K562 (cell line): ENCODE measurements around the gene PBX2. TPM values are rescaled to one million over a fixed set of nuclear protein-coding genes. Genes with fewer than 3 reads are reported as not detected.

Experiments used
- CCNT2 ChIP-seq: IDR thresholded peaks from 2 replicates; pipeline ENCODE4 v1.6.1; 2011; ENCODE audit warnings: borderline replicate concordance, low read depth, mild to moderate bottlenecking, moderate library complexity, mixed read lengths, low read length; ENCODE audit not compliant: insufficient read length; ENCODE audit errors: extremely low read depth
- EGR1 ChIP-seq: fragments of 450-650 bp; conservative IDR thresholded peaks from 2 replicates; pipeline ENCODE4 v1.6.1; 2017; ENCODE audit warnings: mild to moderate bottlenecking
- ELF4 ChIP-seq: fragments of 450-650 bp; formaldehyde crosslinking; IDR thresholded peaks from 2 replicates; pipeline ENCODE4 v1.4.0; 2022; ENCODE audit warnings: missing genetic modification characterization
- ETV1 ChIP-seq: fragments of 450-650 bp; conservative IDR thresholded peaks from 2 replicates; pipeline ENCODE4 v1.6.1; 2016; ENCODE audit warnings: missing genetic modification characterization, control low read depth, low read depth, missing compliant biosample characterization
- GMEB1 ChIP-seq: fragments of 250-450 bp; sonication (Bioruptor Pico); IDR thresholded peaks from 2 replicates; pipeline ENCODE4 v1.4.0; 2020; ENCODE audit warnings: mild to moderate bottlenecking
- KDM5B ChIP-seq: fragments of 200-600 bp; sonication (generic); IDR thresholded peaks from 2 replicates; pipeline ENCODE4 v1.6.1; 2012; ENCODE audit warnings: low read depth, mild to moderate bottlenecking, moderate library complexity, low read length, control low read depth, inconsistent platforms; ENCODE audit not compliant: insufficient replicate concordance
- MBD2 ChIP-seq: sonication (generic); IDR thresholded peaks from 2 replicates; pipeline ENCODE4 v1.6.1; 2016; ENCODE audit warnings: low read depth, borderline replicate concordance
- SPI1 ChIP-seq: IDR thresholded peaks from 2 replicates; pipeline ENCODE4 v1.6.1; 2011; ENCODE audit warnings: low read depth, low read length, control low read depth, borderline replicate concordance
- SUPT5H ChIP-seq: fragments of 450-650 bp; IDR thresholded peaks from 2 replicates; pipeline ENCODE4 v1.6.1; 2016
- ZBTB11 ChIP-seq, 3 experiments: fragments of 200-800 bp in 1 of 3; fragments of 250-450 bp in 1 of 3; fragments of 450-650 bp in 1 of 3; sonication (Bioruptor Pico) in 1 of 3; sonication (Bioruptor generic) in 1 of 3; formaldehyde crosslinking in 1 of 3; IDR thresholded peaks; 2 replicates each; pipeline versions ENCODE4 v1.6.1 to v1.8.0; 2016 to 2022; ENCODE audit warnings: mild to moderate bottlenecking in 2 of 3, missing genetic modification characterization in 2 of 3, missing compliant biosample characterization in 1 of 3, moderate library complexity in 1 of 3
- ZEB2 ChIP-seq: fragments of 450-650 bp; IDR thresholded peaks from 2 replicates; pipeline ENCODE4 v1.6.1; 2016
- ZNF384 ChIP-seq: IDR thresholded peaks from 2 replicates; pipeline ENCODE4 v1.6.1; 2012; ENCODE audit warnings: low read depth, low read length, improper control_type of control experiment
- polyA plus RNA-seq, 8 experiments: library from polyadenylated mRNA; depleted of rRNA in 4 of 8; stranded (reverse) in 5 of 8; unstranded in 3 of 8; fragments of >200 nt; fragmentation: Nextera tagmentation in 2 of 8; fragmentation: Illumina TruSeq in 1 of 8; extraction: Ambion mirVana in 2 of 8; extraction: Trizol in 1 of 8; gene quantifications; 2 replicates each; pipeline versions ENCODE4 v1.2.1 to v1.2.3, GENCODE V29; 2011 to 2014; ENCODE audit warnings: inconsistent platforms in 1 of 8, missing spikeins in 1 of 8
- total RNA-seq, 7 experiments: library from RNA; depleted of rRNA in 6 of 7; stranded (reverse); fragments of >200 nt in 6 of 7; fragmentation: Illumina TruSeq in 2 of 7; extraction: Trizol in 2 of 7; gene quantifications; 2 replicates each; pipeline versions ENCODE4 v1.2.1 to v1.2.3, GENCODE V29; 2011 to 2021; ENCODE audit warnings: low replicate concordance in 1 of 7
- TF ChIP-seq, protein P1 (sequence below), 3 experiments: fragments of 200-800 bp in 1 of 3; sonication (Bioruptor generic) in 1 of 3; sonication (generic) in 1 of 3; formaldehyde crosslinking in 1 of 3; IDR thresholded peaks; 2 replicates each; pipeline versions ENCODE4 v1.6.1 to v1.8.0; 2016 to 2022; ENCODE audit warnings: mild to moderate bottlenecking in 2 of 3, missing compliant biosample characterization in 2 of 3, missing genetic modification characterization in 2 of 3, missing genetic modification reagents in 1 of 3
- TF ChIP-seq, protein P2 (sequence below): fragments of 250-450 bp; sonication (Bioruptor Pico); IDR thresholded peaks from 2 replicates; pipeline ENCODE4 v1.6.1; 2021; ENCODE audit warnings: mild to moderate bottlenecking

Gene PBX2
- total and polyA plus RNA-seq, 9 of the 15 experiments (the other 6 are each of a cell fraction or from before 2014, with no cell fraction given) = 1.9 to 134 (median 62.5) TPM

- TF ChIP-seq ZBTB11 (CRISPR knock-in tag; IDR thresholded peaks at IDR 0.05) (peak in 1 of 3 experiments; percentile 30; a peak in 1 of 6 replicates), KDM5B (peak; percentile 27), CCNT2 (peak; percentile 8), ETV1 (tag) (peak; percentile 75), EGR1 (peak; percentile 37; the same call in 1 of the 2 replicates), ELF4 (CRISPR knock-in tag) (peak; percentile 60; the same call in 1 of the 2 replicates), ZEB2 (0 out of 2 replicates have a peak, but pooled peaks have one; percentile 47), GMEB1 (0 out of 2 replicates have a peak, but pooled peaks have one; percentile 12), MBD2 (peak; percentile 64; the same call in 1 of the 2 replicates), SPI1 (peak; percentile 41; the same call in 1 of the 2 replicates), ZNF384 (peak; percentile 62; the same call in 1 of the 2 replicates), SUPT5H (peak; percentile 80)
- TF ChIP-seq, protein P1, sequence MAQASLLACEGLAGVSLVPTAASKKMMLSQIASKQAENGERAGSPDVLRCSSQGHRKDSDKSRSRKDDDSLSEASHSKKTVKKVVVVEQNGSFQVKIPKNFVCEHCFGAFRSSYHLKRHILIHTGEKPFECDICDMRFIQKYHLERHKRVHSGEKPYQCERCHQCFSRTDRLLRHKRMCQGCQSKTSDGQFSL (CRISPR knock-in tag; IDR thresholded peaks at IDR 0.05) = no peak
- TF ChIP-seq, protein P1 (tag; IDR thresholded peaks at IDR 0.05) = 0 out of 4 replicates have a peak, but pooled peaks of 1 of the 2 experiments have one; percentile 33
- TF ChIP-seq, protein P2, sequence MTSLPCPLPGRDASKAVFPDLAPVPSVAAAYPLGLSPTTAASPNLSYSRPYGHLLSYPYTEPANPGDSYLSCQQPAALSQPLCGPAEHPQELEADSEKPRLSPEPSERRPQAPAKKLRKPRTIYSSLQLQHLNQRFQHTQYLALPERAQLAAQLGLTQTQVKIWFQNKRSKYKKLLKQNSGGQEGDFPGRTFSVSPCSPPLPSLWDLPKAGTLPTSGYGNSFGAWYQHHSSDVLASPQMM (CRISPR knock-in tag) = 0 out of 2 replicates have a peak, but pooled peaks have one; percentile 54
Measured at GRCh38 chr6:32175711-32176475, 14.1 kb downstream of the PBX2 start, which contains the start of gene AGPAT1 (continued).
